Measurements from ENCODE around the gene LARP1. TPM values are rescaled to one million over a fixed set of nuclear protein-coding genes. Genes with fewer than 3 reads are reported as not detected.

LARP1 gene
- total and polyA plus RNA-seq, 4 donors = 26.0 to 74.1 (median 32.6) TPM

DNA sequence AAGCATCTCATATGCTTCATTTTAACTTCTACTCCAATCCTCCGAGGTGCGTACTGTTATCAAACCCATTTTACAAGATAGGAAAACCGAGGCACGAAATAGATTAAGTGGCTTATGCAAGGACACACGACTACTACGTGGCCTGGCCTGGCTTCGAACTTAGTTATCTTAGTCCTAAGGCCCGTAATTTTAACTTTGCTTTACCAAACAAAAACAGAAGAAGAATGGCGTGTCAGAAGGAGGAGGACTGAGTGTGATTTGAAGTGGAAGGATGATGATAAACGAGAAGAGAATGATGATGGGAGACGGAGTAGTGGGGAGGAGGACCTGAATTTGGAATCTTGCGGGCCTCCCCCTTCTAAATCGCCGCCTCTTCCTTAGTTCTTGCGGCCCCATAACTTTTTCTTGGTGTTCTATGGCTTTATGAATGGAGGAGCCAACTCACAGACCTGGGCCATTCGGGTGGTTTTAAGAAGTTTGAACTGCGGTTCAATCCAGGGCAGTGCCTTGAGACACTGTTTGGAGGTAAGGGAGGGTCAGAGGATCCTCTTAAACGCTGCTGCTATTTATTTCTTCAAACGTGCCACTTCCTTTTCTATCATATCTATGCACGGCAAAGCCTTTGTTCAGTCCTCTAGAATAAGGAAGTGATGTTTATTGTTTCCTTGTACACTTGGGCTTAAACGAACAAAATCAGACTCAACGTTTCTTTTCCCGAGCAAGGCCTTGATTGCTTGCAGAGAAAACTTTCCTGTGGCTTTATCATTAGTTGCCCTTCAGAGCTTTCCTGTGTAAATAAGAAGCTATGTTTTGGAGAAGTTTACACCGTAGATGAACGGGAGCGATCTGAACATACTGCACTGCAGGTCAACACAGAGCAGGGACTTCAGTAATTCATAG lies 104.0 kb downstream of the LARP1 start:
- no peak for TF ChIP-seq FOXA2 (IDR thresholded peaks at IDR 0.05)
- TF ChIP-seq GABPA (IDR thresholded peaks at IDR 0.05 in 1 of 2, conservative IDR thresholded peaks at IDR 0.05 in 1 of 2) = no peak
- no peak for TF ChIP-seq HNF4A (conservative IDR thresholded peaks at IDR 0.05)
- TF ChIP-seq, protein P1, sequence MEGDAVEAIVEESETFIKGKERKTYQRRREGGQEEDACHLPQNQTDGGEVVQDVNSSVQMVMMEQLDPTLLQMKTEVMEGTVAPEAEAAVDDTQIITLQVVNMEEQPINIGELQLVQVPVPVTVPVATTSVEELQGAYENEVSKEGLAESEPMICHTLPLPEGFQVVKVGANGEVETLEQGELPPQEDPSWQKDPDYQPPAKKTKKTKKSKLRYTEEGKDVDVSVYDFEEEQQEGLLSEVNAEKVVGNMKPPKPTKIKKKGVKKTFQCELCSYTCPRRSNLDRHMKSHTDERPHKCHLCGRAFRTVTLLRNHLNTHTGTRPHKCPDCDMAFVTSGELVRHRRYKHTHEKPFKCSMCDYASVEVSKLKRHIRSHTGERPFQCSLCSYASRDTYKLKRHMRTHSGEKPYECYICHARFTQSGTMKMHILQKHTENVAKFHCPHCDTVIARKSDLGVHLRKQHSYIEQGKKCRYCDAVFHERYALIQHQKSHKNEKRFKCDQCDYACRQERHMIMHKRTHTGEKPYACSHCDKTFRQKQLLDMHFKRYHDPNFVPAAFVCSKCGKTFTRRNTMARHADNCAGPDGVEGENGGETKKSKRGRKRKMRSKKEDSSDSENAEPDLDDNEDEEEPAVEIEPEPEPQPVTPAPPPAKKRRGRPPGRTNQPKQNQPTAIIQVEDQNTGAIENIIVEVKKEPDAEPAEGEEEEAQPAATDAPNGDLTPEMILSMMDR (IDR thresholded peaks at IDR 0.05; ENCODE audit: low read depth, low read length, missing input control) = no peak
- TF ChIP-seq RXRA (IDR thresholded peaks at IDR 0.05) = no peak
- TF ChIP-seq EGR1 (IDR thresholded peaks at IDR 0.05; ENCODE audit: low read depth in 2 of 2) = no peak
- Histone ChIP-seq H3K9ac (ENCODE audit: low read depth in 1 of 2, low read length in 2 of 2) (peak overlapping the region; percentile 40 to 97), H3K4me1 (ENCODE audit: control insufficient read depth in 4 of 4, insufficient read depth in 4 of 4, low read length in 3 of 4) (peaks cover 4 to 27% (median 23%) of the 10 kb centered on the region in 4 donors), H3K27me3 (ENCODE audit: control insufficient read depth in 4 of 4, insufficient read depth in 4 of 4, low read length in 3 of 4) (no peaks in the 10 kb centered on the region), H3K9me3 (ENCODE audit: control insufficient read depth in 4 of 4, low read length in 3 of 4) (no peaks in the 10 kb centered on the region), H3K4me3 (ENCODE audit: low read depth in 1 of 3, low read length in 3 of 3) (peak overlapping the region; percentile 59 to 84 (median 75)), H3K36me3 (ENCODE audit: control insufficient read depth in 4 of 4, insufficient read depth in 3 of 4, low read depth in 1 of 4, low read length in 3 of 4) (peaks cover 0 to 8% (median 0%) of the 10 kb centered on the region in 4 donors), H3K27ac (ENCODE audit: low read depth in 1 of 2, low read length in 2 of 2) (peak overlapping the region; percentile 90 to 93)
- 4% methylated on average over 26 of the region's 26 CpGs for WGBS
- DNase-seq (ENCODE audit: low spot score) = no peak

GRCh38 chr5:154860123-154860522 lies 104.9 kb downstream of the LARP1 start:
- TF ChIP-seq FOXA1 (IDR thresholded peaks at IDR 0.05) (no peak), RXRA (IDR thresholded peaks at IDR 0.05) (no peak), SP1 (IDR thresholded peaks at IDR 0.05) (no peak)
- TF ChIP-seq, protein P1 (IDR thresholded peaks at IDR 0.05; ENCODE audit: low read depth, low read length, missing input control) = no peak
- H3K4me1 ChIP-seq (ENCODE audit: control insufficient read depth in 4 of 4, insufficient read depth in 4 of 4, low read length in 3 of 4) = peaks cover 4 to 27% (median 24%) of the 10 kb centered on the region in 4 donors
- no peak for DNase-seq (ENCODE audit: low spot score)

GRCh38 chr5:154860765-154861164 lies 105.6 kb downstream of the LARP1 start:
- peaks cover 0 to 8% (median 6%) of the 10 kb centered on the region in 4 donors for H3K36me3 ChIP-seq (ENCODE audit: control insufficient read depth in 4 of 4, insufficient read depth in 3 of 4, low read depth in 1 of 4, low read length in 3 of 4)
- no peak for DNase-seq (ENCODE audit: low spot score)
- H3K4me3 ChIP-seq (ENCODE audit: low read depth in 1 of 3, low read length in 3 of 3) = no peak overlapping the region
- H3K9me3 ChIP-seq (ENCODE audit: control insufficient read depth in 4 of 4, low read length in 3 of 4) = no peaks in the 10 kb centered on the region
- H3K27ac ChIP-seq (ENCODE audit: low read depth in 1 of 2, low read length in 2 of 2) = peak overlapping the region in 1 of 2 donors; percentile 93
- no peaks in the 10 kb centered on the region for H3K27me3 ChIP-seq (ENCODE audit: control insufficient read depth in 4 of 4, insufficient read depth in 4 of 4, low read length in 3 of 4)
- WGBS = 50% methylated on average over 4 of the region's 4 CpGs
- TF ChIP-seq TAF1 (conservative IDR thresholded peaks at IDR 0.05) (no peak), HNF4A (conservative IDR thresholded peaks at IDR 0.05) (no peak), RAD21 (IDR thresholded peaks at IDR 0.05) (no peak), REST (IDR thresholded peaks at IDR 0.05) (no peak), GABPA (IDR thresholded peaks at IDR 0.05 in 1 of 2, conservative IDR thresholded peaks at IDR 0.05 in 1 of 2) (no peak), ATF3 (IDR thresholded peaks at IDR 0.05) (no peak), MAX (IDR thresholded peaks at IDR 0.05) (no peak)
- H3K4me1 ChIP-seq (ENCODE audit: control insufficient read depth in 4 of 4, insufficient read depth in 4 of 4, low read length in 3 of 4) = peaks cover 4 to 27% (median 24%) of the 10 kb centered on the region in 4 donors
- no peak overlapping the region for H3K9ac ChIP-seq (ENCODE audit: low read depth in 1 of 2, low read length in 2 of 2)

More at GRCh38 chr5:154860123-154860522, 104.9 kb downstream of the LARP1 start:
- H3K4me3 ChIP-seq (ENCODE audit: low read depth in 1 of 3, low read length in 3 of 3) = peak overlapping the region in 2 of 3 donors; percentile 27 to 75
- peaks cover 0 to 8% (median under 1%) of the 10 kb centered on the region in 4 donors for H3K36me3 ChIP-seq (ENCODE audit: control insufficient read depth in 4 of 4, insufficient read depth in 3 of 4, low read depth in 1 of 4, low read length in 3 of 4)
- no peaks in the 10 kb centered on the region for H3K27me3 ChIP-seq (ENCODE audit: control insufficient read depth in 4 of 4, insufficient read depth in 4 of 4, low read length in 3 of 4)
- H3K9ac ChIP-seq (ENCODE audit: low read depth in 1 of 2, low read length in 2 of 2) = peak overlapping the region in 1 of 2 donors; percentile 8
- H3K9me3 ChIP-seq (ENCODE audit: control insufficient read depth in 4 of 4, low read length in 3 of 4) = no peaks in the 10 kb centered on the region
- WGBS = 47% methylated on average over 5 of the region's 5 CpGs
- peak overlapping the region; percentile 90 to 93 for H3K27ac ChIP-seq (ENCODE audit: low read depth in 1 of 2, low read length in 2 of 2)

Measured in liver (tissue), 9 donors.